Activated T-helper 2 cell treated with anti-CD3 and anti-CD28 coated beads, Interferon-gamma antibody, Interleukin-2, Interleukin-4, amounts not matched to agents 10 μg/mL and 5 μg/mL and 100 μg/mL, durations not matched to agents 14 hours and 24 hours and 36 hours (primary cell): ENCODE data around the gene HSP90AA1. TPM values are rescaled to one million over a fixed set of nuclear protein-coding genes. Genes with fewer than 3 reads are reported as not detected.
"Not testable (repeated sequence)": the region's sequence is repeated elsewhere in the genome, so short reads cannot be mapped to it uniquely, and the experiment has no call there.

Source experiments
- DNase-seq: peaks from one replicate; pipeline ENCODE4 v3.0.0; 2021; ENCODE audit warnings: low spot score
- H3K27ac Mint-ChIP-seq: one replicate; pipeline ENCODE4 v1.8.0; 2021; ENCODE audit warnings: mixed read lengths
- H3K27me3 Mint-ChIP-seq: one replicate; pipeline ENCODE4 v1.8.0; 2021; ENCODE audit warnings: low read depth, mixed read lengths
- H3K36me3 Mint-ChIP-seq: one replicate; pipeline ENCODE4 v1.8.0; 2021; ENCODE audit warnings: low read depth, mixed read lengths
- H3K4me1 Mint-ChIP-seq: one replicate; pipeline ENCODE4 v1.8.0; 2021; ENCODE audit warnings: low read depth, mixed read lengths
- H3K4me3 Mint-ChIP-seq: one replicate; pipeline ENCODE4 v1.8.0; 2021; ENCODE audit warnings: low read depth, mild to moderate bottlenecking, moderate library complexity, mixed read lengths
- H3K9me3 Mint-ChIP-seq: one replicate; pipeline ENCODE4 v1.8.0; 2021; ENCODE audit warnings: mixed read lengths
- intact Hi-C: fragments of 100-400 bp; cut with micrococcal nuclease; formaldehyde crosslinking; loops from one replicate; pipeline ENCODE4 v1.15.1; 2023
- total RNA-seq: library from RNA; stranded (reverse); gene quantifications from 2 replicates; pipeline ENCODE4 v1.2.3, GENCODE V29; 2022

HSP90AA1 gene
- total RNA-seq, 1 donor from 2014 or later = 1,017 TPM

DNA sequence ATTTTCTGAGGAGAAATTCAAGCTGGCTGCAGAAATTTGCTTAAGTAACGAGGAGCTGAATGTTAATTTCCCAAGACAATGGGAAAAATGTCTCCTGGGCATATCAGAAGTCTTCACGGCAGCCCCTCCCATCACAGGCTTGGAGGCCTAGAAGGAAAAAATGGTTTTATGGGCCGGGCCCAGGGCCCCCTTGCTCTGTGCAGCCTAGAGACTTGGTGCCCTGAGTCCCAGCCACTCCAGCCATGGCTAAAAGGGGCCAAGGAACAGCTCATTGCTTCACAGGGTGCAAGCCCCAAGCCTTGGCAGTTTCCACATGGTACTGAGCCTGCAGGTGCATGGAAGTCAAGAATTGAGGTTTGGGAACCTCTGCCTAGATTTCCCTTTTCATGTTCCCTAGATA lies 24.3 kb upstream of the HSP90AA1 start:
- Mint-ChIP-seq H3K4me3 (no peak overlapping the region), H3K36me3 (no peaks in the 10 kb centered on the region), H3K27ac (no peak overlapping the region), H3K9me3 (peaks cover 9% of the 10 kb centered on the region), H3K4me1 (no peaks in the 10 kb centered on the region), H3K27me3 (no peaks in the 10 kb centered on the region)
- intact Hi-C loops = no loop called here
- no peak for DNase-seq

DNA sequence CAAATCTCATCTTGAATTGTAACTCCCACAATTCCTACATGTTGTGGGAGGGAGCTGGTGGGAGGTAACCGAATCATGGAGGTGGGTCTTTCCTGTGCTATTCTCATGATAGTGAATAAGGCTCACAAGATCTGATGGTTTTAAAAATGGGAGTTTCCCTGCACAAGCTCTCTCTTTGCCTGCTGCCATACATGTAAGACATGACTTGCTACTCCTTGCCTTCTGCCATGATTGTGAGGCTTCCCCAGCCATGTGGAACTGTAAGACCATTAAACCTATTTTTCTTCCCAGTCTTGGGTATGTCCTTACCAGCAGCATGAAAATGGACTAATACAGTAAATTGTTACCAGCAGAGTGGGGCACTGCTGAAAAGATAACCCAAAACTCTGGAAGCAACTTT lies 22.5 kb upstream of the HSP90AA1 start:
- H3K27me3 Mint-ChIP-seq = not testable (repeated sequence)

DNA sequence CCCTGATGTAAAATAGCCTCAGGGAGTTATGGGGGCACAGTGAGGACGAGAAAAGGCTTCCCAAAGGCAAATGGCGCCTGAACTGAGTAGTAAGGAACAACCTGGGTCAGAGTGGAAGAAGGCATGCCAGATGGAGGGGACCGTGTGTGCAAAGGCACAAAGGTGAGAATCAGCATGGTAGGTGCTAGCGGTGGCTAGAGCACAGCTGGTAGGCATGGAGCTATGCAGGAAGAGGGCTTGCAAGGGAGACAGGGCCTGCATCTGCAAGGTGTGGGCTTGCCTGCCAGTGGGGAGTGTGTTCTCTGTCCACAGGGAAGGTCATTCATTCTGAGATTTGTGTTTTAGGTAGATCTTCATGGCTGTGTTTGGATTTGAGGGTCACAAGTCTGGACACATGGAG lies 18.5 kb upstream of the HSP90AA1 start:
- Mint-ChIP-seq H3K36me3 (no peaks in the 10 kb centered on the region), H3K27ac (no peak overlapping the region)
- intact Hi-C loops = no loop called here

More for the DNA sequence above, 22.5 kb upstream of the HSP90AA1 start:
- intact Hi-C loops, H3K4me3 Mint-ChIP-seq, H3K27ac Mint-ChIP-seq, H3K4me1 Mint-ChIP-seq, DNase-seq, H3K36me3 Mint-ChIP-seq, H3K9me3 Mint-ChIP-seq: not testable (repeated sequence)

DNA sequence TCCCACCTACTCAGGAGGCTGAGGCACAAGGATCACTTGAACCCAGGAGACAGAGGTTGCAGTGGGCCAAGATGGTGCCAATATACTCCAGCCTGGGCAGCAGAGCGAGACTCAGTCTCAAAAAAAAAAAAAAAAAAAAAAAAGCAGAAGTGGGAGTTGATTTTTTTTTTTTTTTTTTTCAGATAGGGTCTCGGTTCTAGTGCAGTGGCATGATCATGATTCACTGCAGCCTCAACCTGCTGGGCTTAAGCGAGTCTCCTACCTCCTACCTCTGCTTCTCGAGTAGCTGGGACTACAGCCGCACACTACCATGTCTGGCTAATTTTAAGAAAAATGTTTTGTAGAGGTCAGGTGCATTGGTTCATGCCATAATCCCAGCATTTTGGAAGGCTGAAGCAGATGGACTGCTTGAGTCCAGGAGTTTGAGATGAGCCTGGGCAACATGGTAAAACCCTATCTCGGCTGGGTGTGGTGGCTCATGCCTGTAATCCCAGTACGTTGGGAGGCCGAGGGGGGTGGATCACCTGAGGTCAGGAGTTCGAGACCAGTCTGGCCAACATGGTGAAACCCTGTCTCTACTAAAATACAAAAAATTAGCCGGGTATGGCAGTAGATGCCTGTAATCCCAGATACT lies 16.3 kb upstream of the HSP90AA1 start:
- no peaks in the 10 kb centered on the region for H3K9me3 Mint-ChIP-seq
- H3K27me3 Mint-ChIP-seq = peaks cover 4% of the 10 kb centered on the region
- intact Hi-C loops = no loop called here
- no peak overlapping the region for H3K4me3 Mint-ChIP-seq
- H3K4me1 Mint-ChIP-seq = no peaks in the 10 kb centered on the region
- DNase-seq = no peak
- no peaks in the 10 kb centered on the region for H3K36me3 Mint-ChIP-seq
- H3K27ac Mint-ChIP-seq = no peak overlapping the region

More for the DNA sequence above, 18.5 kb upstream of the HSP90AA1 start:
- Mint-ChIP-seq H3K4me3 (no peak overlapping the region), H3K4me1 (no peaks in the 10 kb centered on the region), H3K9me3 (peaks cover 9% of the 10 kb centered on the region), H3K27me3 (peaks cover 4% of the 10 kb centered on the region)
- DNase-seq = no peak

DNA sequence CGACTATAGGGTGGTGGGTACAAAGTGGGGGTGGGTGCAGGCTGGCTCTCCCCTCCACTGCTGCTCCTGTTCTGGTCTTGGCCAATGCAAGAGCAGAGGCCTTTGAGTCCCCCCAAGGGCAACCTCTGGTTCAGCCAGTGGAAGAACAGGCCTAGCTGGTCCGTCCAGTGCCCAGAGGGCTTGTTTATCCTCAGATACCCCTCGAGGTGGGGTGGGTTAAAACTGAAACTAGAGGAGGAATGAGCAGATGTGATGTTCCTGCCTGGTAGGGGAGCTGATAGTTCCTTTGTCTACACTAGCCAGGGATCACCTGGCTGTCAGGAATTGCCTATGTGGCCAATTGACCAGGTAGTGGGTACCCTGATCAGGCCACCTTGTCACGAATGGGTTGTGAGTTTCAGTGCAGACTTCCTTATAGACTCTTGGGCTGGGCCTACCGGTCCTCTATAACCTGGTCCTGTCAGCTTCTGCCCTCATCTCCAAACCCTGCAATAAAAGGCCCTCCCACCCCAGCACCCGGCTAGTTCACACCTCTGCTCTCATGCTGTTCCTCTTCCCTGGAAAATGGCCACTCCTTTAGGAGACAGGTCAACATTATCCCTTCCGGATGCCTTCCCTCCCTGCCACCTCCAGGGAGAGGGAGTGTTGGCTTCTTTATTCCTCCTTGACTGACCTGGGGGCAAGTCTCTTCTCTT lies 10.7 kb upstream of the HSP90AA1 start:
- DNase-seq = no peak
- Mint-ChIP-seq H3K4me3 (no peak overlapping the region), H3K27me3 (no peaks in the 10 kb centered on the region), H3K36me3 (no peaks in the 10 kb centered on the region), H3K9me3 (no peaks in the 10 kb centered on the region), H3K27ac (no peak overlapping the region), H3K4me1 (peaks cover 13% of the 10 kb centered on the region)
- intact Hi-C loops = loop anchor here (5.0 kb wide), 1 partner anchor 390 kb away; no protein-coding TSS in a partner anchor

DNA sequence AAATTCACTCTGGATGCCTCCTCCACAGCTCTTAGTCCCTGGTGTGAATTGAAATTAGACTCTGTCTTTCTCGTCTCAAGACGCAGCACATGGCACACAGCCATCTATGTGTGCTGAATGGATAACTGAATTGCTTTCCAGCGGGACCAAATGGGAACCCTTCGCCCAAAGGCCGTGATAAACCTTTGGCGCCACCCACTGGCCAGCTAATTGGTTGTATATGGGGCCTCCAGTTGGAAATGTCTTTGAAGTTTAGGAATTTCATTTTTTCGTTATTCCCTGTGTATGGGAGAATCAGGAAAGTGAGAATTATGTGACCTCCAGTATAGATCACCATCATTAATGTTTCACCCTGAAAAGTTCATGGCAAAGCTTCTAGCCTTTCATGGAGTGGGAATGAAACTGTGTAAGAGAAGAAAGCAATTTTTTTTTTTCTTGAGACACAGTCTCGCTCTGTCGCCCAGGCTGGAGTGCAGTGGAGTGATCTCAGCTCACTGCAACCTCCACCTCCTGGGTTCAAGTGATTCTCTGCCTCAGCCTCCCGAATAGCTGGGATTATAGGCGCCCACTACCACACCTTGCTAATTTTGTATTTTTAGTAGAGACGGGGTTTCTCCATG lies 9.8 kb upstream of the HSP90AA1 start:
- no peak overlapping the region for H3K4me3 Mint-ChIP-seq

DNA sequence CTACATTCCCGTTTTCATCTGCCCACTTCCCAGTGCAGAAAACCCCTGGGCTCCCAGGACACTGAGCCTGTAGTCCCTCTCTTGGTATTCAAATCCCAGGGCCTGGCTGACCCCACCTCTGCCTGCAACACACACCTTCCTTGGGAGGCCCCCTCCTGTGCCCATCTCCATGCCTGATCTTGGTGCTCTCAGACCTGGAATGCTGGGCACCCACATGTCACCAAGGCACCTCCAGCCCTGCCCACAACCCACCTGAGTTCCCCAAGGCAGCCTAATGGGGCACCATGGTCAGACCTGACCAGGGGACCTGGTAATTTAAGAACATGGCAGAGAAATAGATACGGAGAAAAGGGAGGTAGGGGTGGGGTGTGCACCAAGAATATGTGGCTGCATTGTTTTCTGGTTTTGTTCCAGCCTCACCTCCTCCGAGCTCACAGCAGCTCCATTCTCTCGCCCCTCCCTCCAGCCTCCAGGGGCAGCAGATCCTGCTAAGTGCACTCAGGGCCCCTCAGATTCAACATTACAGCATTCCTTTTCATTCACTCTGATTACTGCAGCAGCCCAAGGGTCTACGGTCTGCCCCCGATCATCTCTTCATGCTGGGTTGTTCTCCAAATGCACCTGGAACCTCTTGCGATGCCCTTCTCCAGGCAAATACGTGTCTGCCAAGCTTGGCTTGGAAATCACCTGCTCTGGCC lies 9.2 kb upstream of the HSP90AA1 start:
- intact Hi-C loops = loop anchor here (1.0 to 5.0 kb wide), 4 partner anchors 8 to 389 kb away; partner anchors contain the start of gene WDR20
- H3K9me3 Mint-ChIP-seq = no peaks in the 10 kb centered on the region
- H3K4me3 Mint-ChIP-seq = no peak overlapping the region
- peaks cover 13% of the 10 kb centered on the region for H3K4me1 Mint-ChIP-seq
- no peak overlapping the region for H3K27ac Mint-ChIP-seq
- DNase-seq = no peak
- no peaks in the 10 kb centered on the region for H3K36me3 Mint-ChIP-seq
- no peaks in the 10 kb centered on the region for H3K27me3 Mint-ChIP-seq

More for the DNA sequence above, 9.8 kb upstream of the HSP90AA1 start:
- intact Hi-C loops = loop anchor here (1.0 to 5.0 kb wide), 3 partner anchors 8 to 389 kb away; no protein-coding TSS in a partner anchor
- DNase-seq = peak; percentile 35
- Mint-ChIP-seq H3K27me3 (no peaks in the 10 kb centered on the region), H3K36me3 (no peaks in the 10 kb centered on the region), H3K27ac (no peak overlapping the region), H3K4me1 (peaks cover 13% of the 10 kb centered on the region), H3K9me3 (no peaks in the 10 kb centered on the region)

DNA sequence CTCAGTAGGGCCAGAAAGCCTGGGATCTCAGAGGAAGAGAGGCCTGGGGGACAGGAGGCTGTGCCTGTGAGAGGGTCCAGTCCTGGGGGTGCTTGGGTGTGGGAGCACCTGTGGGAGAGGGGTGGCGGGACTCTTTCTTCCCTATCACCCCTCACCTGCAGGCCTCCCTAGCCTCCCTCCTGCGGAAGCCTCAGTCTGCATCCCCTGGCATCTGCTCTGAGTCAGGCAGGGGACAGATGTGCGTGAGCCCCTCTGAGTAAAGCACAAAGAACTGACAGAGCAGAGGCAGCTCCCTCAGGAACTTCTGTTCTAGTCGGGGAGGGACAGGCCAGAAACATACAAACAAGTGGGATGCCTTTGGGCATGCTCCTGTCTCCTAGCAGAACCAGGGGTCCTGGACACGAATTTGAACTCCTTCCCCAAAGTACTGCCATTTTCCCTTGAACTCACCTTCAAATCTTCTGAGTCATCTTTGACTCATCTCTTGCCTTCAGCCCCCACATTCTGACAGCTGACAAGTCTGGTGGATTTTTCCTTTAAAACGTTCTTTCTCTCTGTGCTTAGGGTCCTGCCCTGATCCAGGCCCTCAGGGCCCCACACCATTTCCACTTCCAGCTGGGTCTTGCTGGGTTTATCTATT lies 8.5 kb upstream of the HSP90AA1 start:
- Mint-ChIP-seq H3K4me1 (peaks cover 13% of the 10 kb centered on the region), H3K27me3 (no peaks in the 10 kb centered on the region), H3K36me3 (no peaks in the 10 kb centered on the region), H3K27ac (no peak overlapping the region), H3K9me3 (no peaks in the 10 kb centered on the region), H3K4me3 (no peak overlapping the region)
- intact Hi-C loops = loop anchor here (2.0 to 5.0 kb wide), 2 partner anchors 43 to 388 kb away; partner anchors contain the start of gene WDR20
- no peak for DNase-seq

DNA sequence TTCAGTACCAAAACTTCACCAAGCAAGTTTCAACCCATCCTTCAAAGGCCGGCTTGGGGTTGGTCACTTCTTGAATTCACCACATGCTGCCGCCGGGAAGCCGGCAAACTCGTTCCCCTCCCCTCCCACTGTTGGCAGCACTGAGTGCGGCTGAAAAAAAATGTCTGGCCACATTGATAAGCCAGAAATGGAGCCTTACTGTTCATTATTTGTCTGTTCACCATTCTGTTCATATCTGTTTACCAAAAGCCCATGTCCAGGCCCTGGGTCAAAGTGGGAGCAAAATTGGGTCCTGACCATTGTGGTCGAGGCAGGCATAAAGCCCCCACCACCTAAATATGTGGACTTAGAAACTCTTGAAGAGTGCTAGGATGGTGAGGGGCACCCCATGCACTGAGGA lies 7.3 kb upstream of the HSP90AA1 start:
- Mint-ChIP-seq H3K4me3 (no peak overlapping the region), H3K4me1 (peaks cover 19% of the 10 kb centered on the region), H3K27me3 (no peaks in the 10 kb centered on the region), H3K36me3 (no peaks in the 10 kb centered on the region), H3K9me3 (no peaks in the 10 kb centered on the region), H3K27ac (no peak overlapping the region)
- intact Hi-C loops = loop anchor here (2.0 kb wide), 1 partner anchor 45 kb away; the partner anchor contains the start of gene WDR20
- DNase-seq = no peak

DNA sequence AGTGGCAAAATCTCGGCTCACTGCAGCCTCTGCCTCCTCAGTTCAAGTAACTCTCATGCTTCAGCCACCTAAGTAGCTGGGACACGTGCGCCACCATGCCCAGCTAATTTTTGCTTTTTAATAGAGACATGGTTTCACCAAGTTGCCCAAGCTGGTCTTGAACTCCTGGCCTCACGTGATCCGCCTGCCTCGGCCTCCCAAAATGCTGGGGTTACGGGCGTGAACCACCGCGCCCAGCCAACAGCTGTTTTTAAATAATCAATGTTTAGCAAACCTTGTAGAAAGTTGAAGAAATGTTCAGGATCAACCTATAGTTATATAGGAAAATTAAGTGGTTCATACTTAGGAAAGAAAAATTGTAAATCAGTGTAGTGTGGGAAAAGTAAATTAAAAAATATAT lies 6.0 kb upstream of the HSP90AA1 start:
- Mint-ChIP-seq H3K27me3 (no peaks in the 10 kb centered on the region), H3K4me3 (no peak overlapping the region), H3K9me3 (no peaks in the 10 kb centered on the region), H3K36me3 (no peaks in the 10 kb centered on the region), H3K27ac (no peak overlapping the region), H3K4me1 (peaks cover 28% of the 10 kb centered on the region)
- DNase-seq = no peak
- intact Hi-C loops = no loop called here

DNA sequence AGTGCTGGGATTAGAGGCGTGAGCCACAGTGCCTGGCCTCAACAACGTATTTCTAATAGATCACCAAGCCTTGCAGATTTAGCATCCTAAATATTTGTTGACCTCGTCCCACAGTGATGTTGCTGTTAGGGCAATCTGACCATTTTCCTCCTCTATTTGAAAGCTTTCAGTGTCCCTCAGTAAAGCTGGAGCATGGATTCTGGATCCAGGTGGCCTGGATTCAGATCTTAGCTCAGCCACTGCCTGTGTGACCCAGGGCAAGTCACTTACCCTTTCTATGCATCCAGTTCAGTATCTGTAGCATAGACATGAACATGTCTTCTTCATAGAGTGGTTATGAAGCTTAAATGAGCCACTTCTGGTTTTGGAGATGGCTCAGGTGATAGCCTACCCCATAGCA lies 3.9 kb upstream of the HSP90AA1 start:
- H3K9me3 Mint-ChIP-seq = no peaks in the 10 kb centered on the region
- no peak for DNase-seq
- intact Hi-C loops = no loop called here
- H3K4me1 Mint-ChIP-seq = peaks cover 25% of the 10 kb centered on the region
- no peak overlapping the region for H3K4me3 Mint-ChIP-seq
- no peaks in the 10 kb centered on the region for H3K27me3 Mint-ChIP-seq
- H3K36me3 Mint-ChIP-seq = peaks cover 6% of the 10 kb centered on the region
- no peak overlapping the region for H3K27ac Mint-ChIP-seq

DNA sequence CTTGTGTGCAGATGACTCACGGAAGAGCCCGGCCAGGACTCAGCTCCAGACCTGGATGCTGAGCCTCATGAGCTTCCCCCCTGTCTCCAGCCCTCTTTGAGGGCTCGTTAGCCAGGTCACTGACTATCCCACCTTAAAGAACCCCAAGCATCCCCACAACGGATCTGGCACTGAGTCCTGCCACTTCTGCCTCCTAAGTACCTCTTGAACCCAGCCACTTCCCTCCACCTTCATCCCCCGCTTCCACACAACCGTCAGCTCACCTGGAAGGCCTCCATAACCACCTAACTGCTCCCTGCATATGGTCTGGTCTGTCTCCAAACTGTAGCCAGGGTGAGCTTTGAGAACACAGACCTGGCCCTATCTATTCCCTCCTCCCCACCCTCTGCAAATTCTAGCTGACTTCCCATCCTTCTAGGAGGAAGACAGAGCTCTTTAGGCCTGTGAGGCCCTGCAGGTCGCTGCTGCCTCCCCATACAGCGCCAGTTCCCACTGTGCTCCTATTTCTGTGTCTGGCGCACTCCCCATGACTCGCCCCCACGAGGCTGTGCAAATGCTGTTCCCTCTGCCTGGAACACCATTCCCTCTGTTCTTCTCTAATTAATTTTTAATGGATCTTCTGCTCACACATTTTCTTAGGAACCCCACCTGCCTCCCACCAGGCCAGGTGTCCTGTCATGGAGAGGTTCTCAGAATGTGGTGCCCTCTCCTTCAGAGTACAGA lies 2.9 kb upstream of the HSP90AA1 start:
- peaks cover 29% of the 10 kb centered on the region for H3K4me1 Mint-ChIP-seq
- no peak for DNase-seq
- no peaks in the 10 kb centered on the region for H3K9me3 Mint-ChIP-seq
- H3K27ac Mint-ChIP-seq = peak overlapping the region; percentile 38
- intact Hi-C loops = loop anchor here (2.0 to 10.0 kb wide), 3 partner anchors 125 to 425 kb away; partner anchors contain the start of gene DYNC1H1
- no peaks in the 10 kb centered on the region for H3K27me3 Mint-ChIP-seq
- peak overlapping the region; percentile 89 for H3K4me3 Mint-ChIP-seq
- peaks cover 16% of the 10 kb centered on the region for H3K36me3 Mint-ChIP-seq
